NOMO-1 (cell line): ENCODE measurements around the gene ZC3H18.

ENCODE experiments used
- DNase-seq, 2 experiments: peaks; one replicate each; lab custom pipeline; 2025; ENCODE audit not compliant: unreplicated experiment in 2 of 2; lab: John Stamatoyannopoulos, UW

ZC3H18 gene

DNA sequence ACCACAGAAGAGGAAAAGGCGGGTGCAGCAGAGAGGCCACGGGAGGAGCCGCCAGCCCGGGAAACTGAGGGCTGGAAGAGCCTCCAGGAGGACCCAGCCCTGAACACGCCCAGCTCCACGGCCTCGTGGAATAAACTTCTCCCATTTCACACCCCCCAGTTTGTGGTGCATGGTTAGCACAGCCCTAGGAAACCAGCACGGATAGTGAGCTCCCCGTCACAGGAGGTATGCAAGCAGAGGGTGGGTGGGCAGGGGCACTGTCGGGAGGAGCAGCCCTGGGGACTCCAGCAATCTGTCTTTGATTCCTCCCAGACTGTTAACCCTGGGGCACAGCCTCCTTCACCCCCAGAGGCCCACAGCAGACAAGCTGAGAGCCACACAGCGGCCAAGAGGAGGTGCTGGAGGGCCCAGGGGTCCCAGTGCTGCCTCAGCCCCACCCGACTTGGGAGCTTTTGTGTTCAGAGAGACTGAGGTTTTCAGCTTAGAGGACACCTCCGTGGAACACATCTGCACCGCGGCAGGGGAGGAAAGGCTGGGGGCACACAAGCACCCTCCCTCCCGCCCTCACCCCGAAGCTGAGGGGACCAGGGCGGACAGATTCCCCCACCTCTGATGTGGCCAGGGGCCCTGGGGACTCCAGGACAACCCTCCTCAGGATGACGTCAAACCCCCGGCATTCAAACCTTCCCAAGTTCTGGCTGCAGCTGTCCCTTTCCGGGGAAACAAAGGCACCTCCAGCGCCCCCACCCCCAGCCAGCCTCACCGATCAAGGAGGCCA, 66.5 kb downstream of the ZC3H18 start:
- no peak for DNase-seq

GRCh38 chr16:88638323-88639230, 68.4 kb downstream of the ZC3H18 start, which contains the start of gene IL17C:
IL17C (plus strand) TSS chr16:88638572; CDS start chr16:88638642, 70 bp downstream.
- no peak for DNase-seq

DNA sequence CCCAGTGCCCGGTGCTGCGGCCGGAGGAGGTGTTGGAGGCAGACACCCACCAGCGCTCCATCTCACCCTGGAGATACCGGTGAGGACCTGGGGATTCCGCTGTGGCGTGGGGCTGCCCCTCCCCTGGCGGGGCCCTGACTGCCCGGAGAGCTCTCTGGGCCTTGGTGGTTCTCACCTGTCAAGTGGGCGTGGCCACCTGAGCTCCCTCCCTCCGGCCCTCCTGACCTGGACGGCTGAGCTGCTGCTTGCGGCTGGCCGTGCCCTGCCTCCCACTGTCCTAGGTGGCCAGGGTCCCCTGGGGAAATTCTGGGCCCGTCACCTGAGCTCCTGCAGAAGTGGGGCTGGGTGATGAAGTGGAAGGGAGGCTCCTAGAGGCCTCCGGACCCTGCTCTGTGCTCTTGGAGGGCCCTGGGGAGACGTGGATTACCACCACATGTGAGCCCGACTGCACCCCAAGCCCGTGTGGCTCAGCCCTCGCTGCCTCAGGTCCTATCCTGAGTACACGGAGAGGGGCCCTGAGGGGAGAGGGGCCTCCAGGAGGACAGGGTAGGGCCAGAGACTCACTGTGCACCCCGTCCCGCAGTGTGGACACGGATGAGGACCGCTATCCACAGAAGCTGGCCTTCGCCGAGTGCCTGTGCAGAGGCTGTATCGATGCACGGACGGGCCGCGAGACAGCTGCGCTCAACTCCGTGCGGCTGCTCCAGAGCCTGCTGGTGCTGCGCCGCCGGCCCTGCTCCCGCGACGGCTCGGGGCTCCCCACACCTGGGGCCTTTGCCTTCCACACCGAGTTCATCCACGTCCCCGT, 69.2 kb downstream of the ZC3H18 start:
- DNase-seq, result no peak

DNA sequence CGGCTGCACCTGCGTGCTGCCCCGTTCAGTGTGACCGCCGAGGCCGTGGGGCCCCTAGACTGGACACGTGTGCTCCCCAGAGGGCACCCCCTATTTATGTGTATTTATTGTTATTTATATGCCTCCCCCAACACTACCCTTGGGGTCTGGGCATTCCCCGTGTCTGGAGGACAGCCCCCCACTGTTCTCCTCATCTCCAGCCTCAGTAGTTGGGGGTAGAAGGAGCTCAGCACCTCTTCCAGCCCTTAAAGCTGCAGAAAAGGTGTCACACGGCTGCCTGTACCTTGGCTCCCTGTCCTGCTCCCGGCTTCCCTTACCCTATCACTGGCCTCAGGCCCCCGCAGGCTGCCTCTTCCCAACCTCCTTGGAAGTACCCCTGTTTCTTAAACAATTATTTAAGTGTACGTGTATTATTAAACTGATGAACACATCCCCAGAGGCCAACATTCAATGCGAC, 69.9 kb downstream of the ZC3H18 start:
- DNase-seq, result no peak

DNA sequence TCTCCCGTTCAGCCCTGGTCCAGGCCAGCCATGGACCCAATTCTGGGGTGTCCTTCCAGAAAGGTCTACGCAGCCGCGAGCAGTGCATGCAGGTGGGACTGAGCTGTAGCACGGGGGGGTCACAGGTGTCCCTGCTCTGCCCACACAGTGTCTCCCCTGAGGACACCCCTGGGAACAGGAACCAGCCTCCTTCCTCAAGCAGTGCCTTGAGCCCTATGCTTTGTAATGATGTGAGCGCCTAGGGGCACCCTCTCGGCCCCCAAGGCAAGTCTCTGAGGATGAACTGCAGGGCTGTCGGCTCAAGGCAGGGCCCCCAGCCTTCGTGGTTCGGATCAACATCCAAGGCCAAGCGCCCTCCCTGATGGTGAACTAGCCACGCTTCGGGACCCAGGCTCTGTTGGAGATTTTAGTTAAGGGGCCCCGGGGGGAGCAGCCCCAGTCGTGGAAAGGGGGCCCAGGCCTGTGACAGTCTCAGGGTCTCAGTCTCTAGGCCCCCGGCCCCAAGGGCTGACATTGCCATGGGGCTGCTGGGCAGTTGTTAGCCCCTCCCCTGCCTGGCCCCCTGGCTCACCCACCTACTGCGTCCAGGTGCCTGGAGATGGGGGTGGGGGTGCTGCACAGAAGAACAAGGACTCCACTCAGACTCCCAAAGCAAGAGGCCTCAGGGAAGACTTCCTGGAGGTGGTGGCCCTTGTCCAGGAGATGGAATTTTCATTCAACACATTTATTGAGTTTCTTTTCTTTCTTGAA, 70.5 kb downstream of the ZC3H18 start:
- DNase-seq, result peak in 1 of 2 experiments; percentile 13

DNA sequence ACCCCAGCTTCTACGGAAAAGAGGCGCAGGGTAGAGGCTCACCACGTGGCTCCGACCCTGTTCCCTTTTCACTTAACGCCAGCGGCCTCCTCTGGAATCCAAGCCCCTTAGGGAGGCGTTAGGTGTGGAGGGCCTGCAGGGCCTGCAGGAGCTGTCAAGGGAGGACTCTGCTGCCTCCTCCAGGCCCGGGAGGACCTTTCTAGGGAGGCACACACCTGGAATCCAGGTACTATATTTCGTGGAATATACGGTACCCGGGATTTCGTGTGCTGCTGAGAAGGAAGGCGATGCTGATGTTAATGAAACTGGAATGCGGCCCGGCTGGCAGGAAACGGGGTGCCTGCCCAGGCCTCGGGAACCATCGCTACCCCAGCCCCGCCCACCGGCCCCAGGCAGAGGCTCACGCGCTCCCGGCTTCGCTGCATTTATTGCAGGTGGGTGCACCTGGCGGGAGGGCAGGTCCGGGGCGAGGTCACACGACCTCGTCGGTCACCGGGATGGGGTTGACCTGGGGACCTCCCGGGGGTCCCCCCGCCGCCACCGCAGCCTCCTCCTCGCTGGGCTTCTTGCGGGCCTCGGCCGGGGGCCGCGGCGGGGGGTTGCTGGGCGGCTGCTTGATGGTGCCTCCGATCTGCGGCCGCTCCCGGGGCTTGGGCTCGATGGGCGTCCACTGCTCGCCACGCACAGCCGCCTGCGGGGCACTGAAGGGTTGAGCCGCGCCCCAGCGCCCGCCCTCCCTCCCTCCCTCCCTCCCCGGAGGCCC, 72.9 kb downstream of the ZC3H18 start:
- DNase-seq, result no peak

DNA sequence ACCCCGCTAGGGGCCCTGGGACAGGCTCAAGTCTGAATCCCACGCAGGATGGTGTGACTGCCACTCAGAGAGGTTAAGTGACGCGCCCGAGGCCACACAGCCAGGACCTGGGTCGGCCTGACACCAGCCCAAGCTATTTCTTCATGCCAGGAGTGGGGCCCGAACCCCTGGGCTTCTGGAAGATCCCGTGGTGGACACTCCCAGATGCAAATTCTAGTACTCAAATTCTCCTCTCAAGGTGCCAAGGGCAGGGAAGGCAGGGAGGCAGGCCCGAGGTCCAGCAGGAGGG, 73.4 kb downstream of the ZC3H18 start:
- DNase-seq, result no peak

DNA sequence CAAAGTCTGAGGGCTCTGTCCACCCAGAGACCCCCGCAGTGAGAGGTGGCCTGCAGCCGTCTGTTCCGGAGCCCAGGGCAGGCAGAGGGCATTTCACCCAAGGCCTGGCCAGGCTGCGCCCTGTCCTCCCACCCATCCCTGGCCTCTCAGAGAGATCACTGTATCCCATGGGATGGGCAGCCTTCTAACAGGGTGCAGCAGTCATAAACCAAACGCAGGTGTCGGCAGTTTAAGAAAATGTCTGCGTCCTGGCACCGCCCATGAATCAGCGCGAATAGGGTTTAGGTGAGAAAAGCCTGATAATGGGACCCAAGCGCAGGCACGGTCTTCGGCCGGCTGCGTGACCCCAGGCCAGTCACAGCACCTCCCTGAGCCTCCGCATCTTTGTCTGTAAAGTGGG, 75.3 kb downstream of the ZC3H18 start:
- DNase-seq, result no peak

GRCh38 chr16:88645941-88646340, 75.7 kb downstream of the ZC3H18 start:
- DNase-seq, result no peak

- DNase-seq, result no peak
These were observed 76.3 kb downstream of the ZC3H18 start for GRCh38 chr16:88646345-88647034.

DNA sequence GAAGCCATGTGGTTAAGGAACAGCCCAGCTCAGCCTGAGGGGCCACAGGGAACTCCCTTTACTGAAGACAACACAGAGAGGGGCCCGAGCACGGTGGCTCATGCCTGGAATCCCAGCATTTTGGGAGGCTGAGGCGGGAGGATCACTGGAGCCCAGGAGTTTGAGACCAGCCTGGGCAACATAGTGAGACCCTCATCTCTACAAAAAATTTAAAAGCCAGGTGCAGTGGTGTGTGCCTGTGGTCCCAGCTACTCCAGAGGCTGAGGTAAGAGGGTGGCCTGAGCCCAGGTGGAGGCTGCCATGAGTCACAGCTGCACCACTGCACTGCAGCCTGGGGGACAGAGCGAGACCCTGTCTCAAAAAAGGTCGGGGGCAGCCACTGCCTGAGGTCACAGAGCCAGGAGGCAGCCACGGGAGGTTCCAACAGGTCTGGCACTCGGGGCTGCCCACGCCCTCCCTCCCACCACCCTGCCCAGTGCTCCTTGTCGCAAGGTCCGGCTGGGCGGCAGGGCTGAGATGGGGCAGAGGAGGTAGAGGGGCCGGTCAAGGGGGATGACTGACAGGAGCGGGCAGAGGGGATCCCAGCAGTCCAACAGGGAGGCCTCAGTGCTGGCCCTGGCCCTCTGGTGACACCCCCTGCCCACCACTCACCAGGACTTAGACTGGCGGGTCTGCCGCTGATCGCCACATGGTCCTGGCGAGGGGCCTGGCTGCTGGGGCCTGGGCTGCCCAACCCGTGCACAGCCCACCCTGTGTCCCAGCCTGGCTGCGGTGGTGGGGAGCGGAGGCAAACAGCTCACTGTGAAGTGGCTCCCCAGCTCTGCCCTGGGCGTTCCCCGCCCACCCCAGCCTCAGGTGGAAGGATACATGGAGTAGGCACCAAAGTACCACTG, 77.2 kb downstream of the ZC3H18 start:
- DNase-seq, result no peak

DNA sequence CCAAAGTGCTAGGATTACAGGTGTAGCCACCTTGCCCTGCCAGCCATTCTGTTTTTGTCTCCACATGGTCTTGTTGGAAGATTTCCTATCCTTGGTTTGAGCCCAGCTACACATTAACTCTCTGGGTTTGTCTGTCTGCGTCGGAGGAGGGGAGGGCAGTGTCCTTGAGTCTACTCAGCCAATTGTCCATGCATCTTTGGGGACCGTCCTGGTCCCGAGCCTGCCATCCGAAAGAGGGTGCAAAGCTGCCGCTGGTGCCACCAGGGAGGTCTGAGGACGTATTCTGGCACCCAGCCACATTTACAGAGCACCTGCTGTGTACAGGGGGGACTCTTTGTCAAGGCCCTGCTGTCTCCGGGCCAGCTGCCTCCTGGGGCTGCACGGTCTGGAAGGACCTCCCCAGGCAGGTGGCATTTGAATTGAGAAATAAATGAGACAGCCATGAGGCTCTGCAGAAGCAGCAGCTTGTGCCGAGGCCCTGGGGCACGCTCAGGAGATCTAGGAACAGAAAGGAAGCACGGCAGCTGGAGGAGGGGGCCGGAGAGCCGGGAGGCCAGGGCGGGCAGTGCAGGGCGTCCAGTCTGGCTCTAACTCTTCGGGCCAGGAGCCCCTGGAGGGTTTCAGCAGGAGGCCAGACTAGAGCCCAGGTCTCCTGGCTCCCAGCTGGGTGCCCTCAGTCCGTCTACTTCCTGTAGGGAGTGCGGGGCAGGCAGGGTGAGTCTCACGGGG, 79.2 kb downstream of the ZC3H18 start:
- no peak for DNase-seq

GRCh38 chr16:88649924-88650748, 79.9 kb downstream of the ZC3H18 start:
- DNase-seq, result peak; percentile 58 to 59

DNA sequence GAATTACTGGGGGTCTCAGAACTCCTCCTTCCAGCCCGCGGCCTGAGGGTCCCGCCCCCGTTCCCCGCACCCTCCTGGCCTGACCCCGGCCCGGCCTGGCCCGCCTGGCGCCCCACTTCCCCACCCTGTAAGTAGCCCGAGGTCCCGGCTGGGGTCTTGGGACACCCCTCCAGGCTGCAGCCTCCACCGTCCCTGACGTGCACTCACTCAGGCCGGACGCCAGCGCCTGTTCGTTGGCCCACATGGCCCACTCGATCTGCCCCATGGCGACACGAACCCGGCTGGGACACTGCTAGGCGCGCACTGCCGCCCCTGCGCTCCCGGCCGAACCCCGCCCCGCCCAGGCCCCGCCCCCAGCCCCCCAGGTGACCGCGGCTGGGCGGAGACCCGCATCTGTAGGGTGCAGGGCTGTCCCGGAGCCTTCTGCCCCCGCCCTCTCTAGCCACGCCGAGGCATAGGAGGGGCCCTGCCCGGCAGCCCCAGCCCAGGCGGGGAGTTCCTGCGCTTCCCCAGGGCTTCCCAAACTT, 80.6 kb downstream of the ZC3H18 start, which contains the start of gene CYBA:
Gene CYBA, minus strand, starts transcription at position 305 of the 527 bp plus-strand sequence. Its CDS starts 40 bp downstream, at position 265.
- DNase-seq, result peak; percentile 80 to 85

DNA sequence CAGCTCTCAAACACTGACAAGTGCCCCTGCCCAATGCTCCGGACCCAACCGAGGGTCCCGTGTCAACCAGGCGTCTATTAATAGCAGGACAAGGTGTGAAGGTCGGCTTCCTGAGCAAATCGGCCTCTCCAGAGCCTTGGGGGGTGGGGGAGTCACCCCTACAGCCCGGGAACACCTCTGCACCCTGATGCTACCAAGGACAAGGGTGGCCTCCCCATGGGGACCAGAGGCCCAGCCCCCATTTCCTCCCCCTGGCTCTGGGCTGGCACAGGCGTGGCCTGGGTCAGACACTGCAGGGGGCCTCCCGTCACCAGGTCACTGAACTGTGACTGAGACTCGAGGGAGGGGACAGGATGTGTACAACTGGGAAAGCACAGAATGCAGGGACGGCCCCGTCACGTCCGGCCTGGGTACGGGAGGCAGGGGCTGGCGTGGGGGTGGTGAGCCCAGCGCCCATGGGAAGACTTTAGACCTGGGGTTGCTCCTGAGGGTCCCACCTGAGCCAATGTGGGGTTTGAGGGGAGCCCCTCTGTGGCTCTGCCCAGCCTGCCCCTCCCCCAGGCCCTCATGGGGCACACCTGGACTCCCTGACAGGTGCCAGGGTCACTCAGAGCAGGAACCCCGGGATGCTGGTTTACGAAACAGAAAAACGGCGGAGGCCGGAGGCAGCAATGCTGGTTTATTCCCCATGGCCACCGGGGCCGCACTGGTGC, 81.2 kb downstream of the ZC3H18 start:
- peak in 1 of 2 experiments; percentile 25 for DNase-seq
